GM12874 (cell line): ENCODE results near the gene DGKI.

Experiments used
- TF ChIP-seq, protein P1 (sequence below): IDR thresholded peaks from 2 replicates; pipeline ENCODE4 v1.5.1; 2011; ENCODE audit warnings: low read depth, mild to moderate bottlenecking, control low read depth, low read length, moderate library complexity; ENCODE audit not compliant: insufficient read depth

DGKI gene

DNA sequence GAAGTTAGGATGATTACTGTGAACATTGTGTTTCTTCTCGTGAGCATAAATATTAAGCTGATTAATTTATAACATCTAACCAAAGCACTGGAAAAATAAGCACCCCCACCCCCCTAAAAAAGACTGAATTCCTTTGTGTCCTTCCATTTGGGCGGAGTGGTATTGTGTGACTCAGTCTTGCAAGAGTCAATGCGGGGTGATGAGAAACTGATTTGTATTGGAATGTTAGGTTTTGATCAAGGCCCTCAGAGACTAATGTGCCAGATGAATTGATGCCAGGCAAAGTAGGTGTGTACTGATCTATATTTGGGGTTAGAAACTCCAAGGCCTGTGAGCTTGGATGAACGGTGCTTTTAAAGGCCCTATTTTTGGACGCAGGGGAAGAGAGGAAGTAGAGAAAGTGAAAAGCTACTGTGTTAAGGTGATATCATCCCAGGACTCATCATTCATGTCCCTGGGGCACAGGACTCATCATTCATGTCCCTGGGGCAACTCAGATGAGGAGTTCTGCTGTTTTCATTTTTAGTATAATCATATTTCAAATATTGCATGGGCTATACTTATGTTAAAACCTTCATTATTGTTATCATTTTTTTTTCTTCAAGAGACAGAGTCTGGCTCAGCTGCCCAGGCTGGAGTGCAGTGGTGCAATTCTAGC, 442.0 kb downstream of the DGKI start:
- TF ChIP-seq, protein P1, sequence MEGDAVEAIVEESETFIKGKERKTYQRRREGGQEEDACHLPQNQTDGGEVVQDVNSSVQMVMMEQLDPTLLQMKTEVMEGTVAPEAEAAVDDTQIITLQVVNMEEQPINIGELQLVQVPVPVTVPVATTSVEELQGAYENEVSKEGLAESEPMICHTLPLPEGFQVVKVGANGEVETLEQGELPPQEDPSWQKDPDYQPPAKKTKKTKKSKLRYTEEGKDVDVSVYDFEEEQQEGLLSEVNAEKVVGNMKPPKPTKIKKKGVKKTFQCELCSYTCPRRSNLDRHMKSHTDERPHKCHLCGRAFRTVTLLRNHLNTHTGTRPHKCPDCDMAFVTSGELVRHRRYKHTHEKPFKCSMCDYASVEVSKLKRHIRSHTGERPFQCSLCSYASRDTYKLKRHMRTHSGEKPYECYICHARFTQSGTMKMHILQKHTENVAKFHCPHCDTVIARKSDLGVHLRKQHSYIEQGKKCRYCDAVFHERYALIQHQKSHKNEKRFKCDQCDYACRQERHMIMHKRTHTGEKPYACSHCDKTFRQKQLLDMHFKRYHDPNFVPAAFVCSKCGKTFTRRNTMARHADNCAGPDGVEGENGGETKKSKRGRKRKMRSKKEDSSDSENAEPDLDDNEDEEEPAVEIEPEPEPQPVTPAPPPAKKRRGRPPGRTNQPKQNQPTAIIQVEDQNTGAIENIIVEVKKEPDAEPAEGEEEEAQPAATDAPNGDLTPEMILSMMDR: no peak

GRCh38 chr7:137403353-137403695, 443.4 kb downstream of the DGKI start:
- TF ChIP-seq, protein P1: no peak

GRCh38 chr7:137402536-137403352, 444.0 kb downstream of the DGKI start:
- TF ChIP-seq, protein P1: no peak

DNA sequence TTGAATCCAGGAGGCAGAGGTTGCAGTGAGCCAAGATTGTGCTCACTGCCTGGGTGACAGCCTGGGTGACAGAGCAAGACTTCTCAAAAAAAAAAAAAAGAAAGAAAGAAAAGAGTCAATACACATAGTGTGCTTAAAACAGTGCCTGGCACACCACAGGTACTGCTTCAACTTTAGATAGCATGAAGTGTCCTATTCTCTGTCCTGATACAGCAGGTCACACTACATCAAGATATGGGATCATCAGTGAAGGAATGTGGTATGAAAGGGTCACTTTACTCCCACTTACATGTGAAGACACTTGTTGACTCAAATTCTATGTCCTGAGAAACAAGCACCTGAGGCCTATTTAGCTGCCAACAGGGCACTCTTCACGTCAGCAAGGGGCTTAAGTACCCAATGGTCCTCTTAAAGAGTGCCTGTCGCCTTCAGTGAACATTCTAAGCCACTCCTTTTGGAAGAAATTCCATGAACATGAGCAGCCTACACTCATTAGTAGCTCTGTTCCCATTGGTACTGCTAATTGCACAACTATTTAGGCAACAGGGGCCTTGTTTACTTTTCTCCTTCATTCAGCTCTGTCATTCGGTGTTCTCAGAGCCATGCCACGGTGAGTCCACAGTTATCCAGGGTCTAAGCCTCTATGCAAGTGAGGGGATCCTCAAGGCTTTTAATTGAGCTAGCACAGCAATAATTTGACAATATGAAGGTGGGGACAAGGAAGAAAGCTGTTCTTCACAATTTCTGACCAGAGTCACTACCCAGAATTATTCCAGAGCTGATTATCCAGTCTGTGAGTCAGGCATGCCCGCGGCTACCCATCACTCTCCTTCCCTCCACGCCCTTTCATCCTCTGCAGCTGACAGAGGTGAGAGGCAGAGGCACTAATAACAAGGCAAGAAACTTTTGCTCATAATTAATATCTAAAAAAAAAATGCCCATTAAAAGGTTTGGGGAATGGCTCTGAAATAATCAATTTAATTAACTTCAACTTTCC, 446.6 kb downstream of the DGKI start:
- TF ChIP-seq, protein P1: no peak

DNA sequence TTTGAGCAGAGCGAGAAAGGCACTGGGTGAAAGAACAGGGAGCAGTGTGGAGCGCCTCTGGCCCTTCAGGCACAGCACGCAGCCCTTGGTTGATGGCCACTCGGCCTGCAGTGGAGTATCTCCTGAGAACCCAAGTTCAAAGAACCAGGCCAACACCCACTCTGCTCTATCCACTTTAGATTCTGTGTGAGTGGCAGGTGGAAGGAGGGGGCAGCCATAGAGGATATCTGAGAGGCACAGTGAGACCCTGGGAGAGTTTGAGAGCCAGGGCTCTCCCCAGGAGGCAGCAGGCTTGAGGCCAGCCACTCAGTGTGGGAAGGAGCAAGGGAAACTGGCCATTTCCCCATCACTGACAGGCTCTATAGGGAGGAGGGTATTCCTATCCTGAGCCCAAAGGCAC, 450.7 kb downstream of the DGKI start:
- TF ChIP-seq, protein P1: no peak

DNA sequence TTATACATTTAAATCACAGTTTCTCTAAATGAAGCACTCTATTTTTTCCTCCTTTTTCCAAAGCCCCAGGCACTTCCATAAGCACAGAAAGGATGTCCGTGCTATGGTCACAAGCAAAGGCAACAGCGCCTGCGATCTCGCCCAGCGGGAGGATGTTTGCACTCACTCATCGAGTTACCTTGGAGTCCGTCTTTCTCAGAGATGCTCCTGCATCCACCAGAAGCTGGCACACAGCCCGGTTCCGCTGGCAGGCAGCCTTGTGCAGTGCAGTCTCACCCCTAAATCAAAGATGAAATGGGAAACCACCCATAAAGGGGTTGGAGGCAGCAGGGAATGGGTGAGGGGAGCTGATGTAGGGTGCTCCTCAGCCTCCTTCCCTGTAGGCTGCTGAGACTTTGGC, 451.4 kb downstream of the DGKI start:
- TF ChIP-seq, protein P1: no peak

DNA sequence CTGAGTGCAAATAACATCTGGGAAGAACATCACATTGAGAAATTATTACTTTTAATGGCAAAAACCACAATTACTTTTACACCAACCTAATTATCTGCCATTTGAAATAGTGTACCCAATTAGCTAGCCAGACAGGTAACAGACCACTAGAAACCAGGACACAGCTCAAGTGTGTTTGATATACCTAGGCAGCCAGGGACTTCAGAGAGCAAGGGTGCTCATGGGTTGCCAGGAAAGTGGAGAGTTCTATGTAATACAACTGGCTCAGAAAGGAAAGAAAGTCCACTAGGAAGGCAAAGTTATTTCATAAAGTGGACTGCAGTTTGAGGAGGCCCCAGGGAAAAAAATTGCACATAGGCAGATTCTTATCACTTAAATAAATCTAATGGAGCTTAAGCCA, 453.2 kb downstream of the DGKI start:
- TF ChIP-seq, protein P1: no peak
